IPS-NIHi7 (cell line): ENCODE measurements around the gene EPS8L1.
A peak's percentile ranks its signal among the peaks of the same experiment; 100 is the strongest.

Source experiments
- DNase-seq: peaks from one replicate; pipeline ENCODE4 v3.0.0; 2012; ENCODE audit warnings: mixed read lengths; ENCODE audit errors: extremely low spot score

The EPS8L1 gene

GRCh38 chr19:55080121-55080967, 4.7 kb downstream of the EPS8L1 start:
- DNase-seq, result peak; percentile 85

- peak; percentile 87 for DNase-seq
These were observed 5.5 kb downstream of the EPS8L1 start for GRCh38 chr19:55080968-55081769.

GRCh38 chr19:55081770-55082019, 6.0 kb downstream of the EPS8L1 start:
- DNase-seq, result no peak

- peak; percentile 71 for DNase-seq
These were observed 6.6 kb downstream of the EPS8L1 start for GRCh38 chr19:55082020-55082851.

- no peak for DNase-seq
These were observed 7.6 kb downstream of the EPS8L1 start for GRCh38 chr19:55083004-55083850.

GRCh38 chr19:55084416-55084815, 8.7 kb downstream of the EPS8L1 start:
- no peak for DNase-seq

GRCh38 chr19:55085923-55086715, 10.4 kb downstream of the EPS8L1 start:
- DNase-seq, result no peak

- peak; percentile 97 for DNase-seq
These were observed 11.3 kb downstream of the EPS8L1 start for GRCh38 chr19:55086730-55087541.

- DNase-seq, result peak; percentile 16
These were observed 11.9 kb downstream of the EPS8L1 start for GRCh38 chr19:55087542-55087901.

GRCh38 chr19:55088021-55088451, 12.4 kb downstream of the EPS8L1 start:
- no peak for DNase-seq

- DNase-seq, result peak; percentile 57
These were observed 13.1 kb downstream of the EPS8L1 start for GRCh38 chr19:55088543-55089341.

- DNase-seq, result no peak
These were observed 13.8 kb downstream of the EPS8L1 start for GRCh38 chr19:55089342-55089944.

- no peak for DNase-seq
These were observed 14.9 kb downstream of the EPS8L1 start for GRCh38 chr19:55090564-55090963.

- no peak for DNase-seq
These were observed 15.6 kb downstream of the EPS8L1 start for GRCh38 chr19:55091126-55091910.

GRCh38 chr19:55091955-55092354, 16.3 kb downstream of the EPS8L1 start:
- peak; percentile 88 for DNase-seq

GRCh38 chr19:55092423-55093318, 17.0 kb downstream of the EPS8L1 start:
- peak; percentile 77 for DNase-seq
